ENCODE measurements around the gene FGFR4.

DNA sequence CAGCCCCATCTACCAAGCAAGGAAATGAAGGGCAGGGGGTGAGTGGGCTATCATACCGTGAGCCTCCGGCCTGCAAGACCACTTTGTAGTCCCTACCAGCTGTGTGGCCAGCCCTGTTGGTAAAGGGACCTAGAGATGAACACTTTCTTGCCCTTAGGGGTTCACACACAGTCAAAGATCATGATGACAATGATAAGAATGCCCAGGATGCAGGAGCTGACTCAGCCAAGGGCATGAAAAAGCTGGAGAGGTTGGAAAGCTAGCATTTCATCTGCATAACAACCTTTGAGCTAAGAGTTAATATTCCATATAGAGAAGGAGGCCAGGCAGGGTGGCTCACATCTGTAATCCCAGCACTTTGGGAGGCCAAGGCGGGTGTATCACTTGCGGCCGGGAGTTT lies 19.2 kb upstream of the FGFR4 start:
- TF ChIP-seq, protein P1, sequence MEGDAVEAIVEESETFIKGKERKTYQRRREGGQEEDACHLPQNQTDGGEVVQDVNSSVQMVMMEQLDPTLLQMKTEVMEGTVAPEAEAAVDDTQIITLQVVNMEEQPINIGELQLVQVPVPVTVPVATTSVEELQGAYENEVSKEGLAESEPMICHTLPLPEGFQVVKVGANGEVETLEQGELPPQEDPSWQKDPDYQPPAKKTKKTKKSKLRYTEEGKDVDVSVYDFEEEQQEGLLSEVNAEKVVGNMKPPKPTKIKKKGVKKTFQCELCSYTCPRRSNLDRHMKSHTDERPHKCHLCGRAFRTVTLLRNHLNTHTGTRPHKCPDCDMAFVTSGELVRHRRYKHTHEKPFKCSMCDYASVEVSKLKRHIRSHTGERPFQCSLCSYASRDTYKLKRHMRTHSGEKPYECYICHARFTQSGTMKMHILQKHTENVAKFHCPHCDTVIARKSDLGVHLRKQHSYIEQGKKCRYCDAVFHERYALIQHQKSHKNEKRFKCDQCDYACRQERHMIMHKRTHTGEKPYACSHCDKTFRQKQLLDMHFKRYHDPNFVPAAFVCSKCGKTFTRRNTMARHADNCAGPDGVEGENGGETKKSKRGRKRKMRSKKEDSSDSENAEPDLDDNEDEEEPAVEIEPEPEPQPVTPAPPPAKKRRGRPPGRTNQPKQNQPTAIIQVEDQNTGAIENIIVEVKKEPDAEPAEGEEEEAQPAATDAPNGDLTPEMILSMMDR (IDR thresholded peaks at IDR 0.05), result no peak
- TF ChIP-seq POLR2A (IDR thresholded peaks at IDR 0.05) (no peak), POLR2AphosphoS5 (IDR thresholded peaks at IDR 0.05) (no peak), EP300 (IDR thresholded peaks at IDR 0.05) (no peak)

Data from upper lobe of left lung (tissue), 4 donors.